ENCODE measurements around the gene CTCFL. TPM values are rescaled to one million over a fixed set of nuclear protein-coding genes. Genes with fewer than 3 reads are reported as not detected.
A peak's percentile ranks its signal among the peaks of the same experiment; 100 is the strongest.

Gene CTCFL
- total RNA-seq, 1 donor from 2014 or later, result 0.15 TPM

GRCh38 chr20:57560554-57561355 lies 35.8 kb upstream of the CTCFL start, which contains the start of gene PCK1:
TSS of gene PCK1 (plus strand) at chr20:57561110. CDS start at chr20:57561412, 302 bp downstream.
- DNase-seq (ENCODE audit: low spot score) (peak; percentile 98), ATAC-seq (peak; percentile 34)

- ATAC-seq, result no peak
- no peak for DNase-seq (ENCODE audit: low spot score)
Observed at GRCh38 chr20:57559658-57560553, 35.0 kb upstream of the CTCFL start.

- DNase-seq (ENCODE audit: low spot score), result no peak
- ATAC-seq, result no peak
Observed at GRCh38 chr20:57559289-57559634, 34.3 kb upstream of the CTCFL start.

- ATAC-seq, result no peak
- DNase-seq (ENCODE audit: low spot score), result peak; percentile 63
Observed at GRCh38 chr20:57558614-57559288, 33.8 kb upstream of the CTCFL start.

- DNase-seq (ENCODE audit: low spot score) (no peak), ATAC-seq (no peak)
Observed at GRCh38 chr20:57557926-57558613, 33.1 kb upstream of the CTCFL start.

- DNase-seq (ENCODE audit: low spot score) (no peak), ATAC-seq (no peak)
Observed at GRCh38 chr20:57556980-57557274, 32.0 kb upstream of the CTCFL start.

- ATAC-seq (peak; percentile 41), DNase-seq (ENCODE audit: low spot score) (peak; percentile 77)
Observed at GRCh38 chr20:57555457-57556184, 30.7 kb upstream of the CTCFL start.

GRCh38 chr20:57553376-57554018 lies 28.6 kb upstream of the CTCFL start:
- DNase-seq (ENCODE audit: low spot score) (no peak), ATAC-seq (peak; percentile 27)

- DNase-seq (ENCODE audit: low spot score), result peak; percentile 91
- ATAC-seq, result peak; percentile 58
Observed at GRCh38 chr20:57552471-57552870, 27.5 kb upstream of the CTCFL start.

GRCh38 chr20:57548177-57549058 lies 23.5 kb upstream of the CTCFL start:
- DNase-seq (ENCODE audit: low spot score) (peak; percentile 76), ATAC-seq (peak; percentile 46)

- ATAC-seq (peak; percentile 38), DNase-seq (ENCODE audit: low spot score) (no peak)
Observed at GRCh38 chr20:57546956-57547649, 22.2 kb upstream of the CTCFL start.

- peak; percentile 56 for ATAC-seq
- DNase-seq (ENCODE audit: low spot score), result peak; percentile 77
Observed at GRCh38 chr20:57545927-57546662, 21.2 kb upstream of the CTCFL start.

GRCh38 chr20:57544838-57545564 lies 20.1 kb upstream of the CTCFL start:
- DNase-seq (ENCODE audit: low spot score) (no peak), ATAC-seq (peak; percentile 14)

GRCh38 chr20:57543754-57544153 lies 18.8 kb upstream of the CTCFL start:
- no peak for DNase-seq (ENCODE audit: low spot score)
- ATAC-seq, result no peak

GRCh38 chr20:57540890-57541580 lies 16.1 kb upstream of the CTCFL start:
- no peak for DNase-seq (ENCODE audit: low spot score)
- no peak for ATAC-seq

- no peak for DNase-seq (ENCODE audit: low spot score)
- no peak for ATAC-seq
Observed at GRCh38 chr20:57539889-57540288, 14.9 kb upstream of the CTCFL start.

Data from left lobe of liver (tissue), 2 donors.